ENCODE data around the gene ERC2. TPM values are rescaled to one million over a fixed set of nuclear protein-coding genes. Genes with fewer than 3 reads are reported as not detected.

The ERC2 gene
- total RNA-seq, 2 experiments from 2014 or later, result not detected

GRCh38 chr3:55647063-55647462 is 821.2 kb downstream of the ERC2 start:
- no TSS peak for BruUV-seq (replicated peaks)

GRCh38 chr3:55646121-55646520 is 822.1 kb downstream of the ERC2 start:
- Histone ChIP-seq H3K4me2 (ENCODE audit: low read length) (no peak overlapping the region), H3K27ac (ENCODE audit: low read depth, low read length, poor library complexity, severe bottlenecking) (no peak overlapping the region), H3K4me1 (ENCODE audit: insufficient read depth, low read length, poor library complexity, severe bottlenecking) (no peaks in the 10 kb centered on the region), H4K20me1 (ENCODE audit: insufficient read depth, low read length) (no peaks in the 10 kb centered on the region), H2AFZ (ENCODE audit: low read length) (no peak overlapping the region), H3K79me2 (ENCODE audit: insufficient read depth, low read depth, low read length) (no peaks in the 10 kb centered on the region), H3K36me3 (ENCODE audit: insufficient read depth, low read length) (no peaks in the 10 kb centered on the region), H3K9me2 (ENCODE audit: insufficient read depth, low read length) (no peaks in the 10 kb centered on the region), H3K4me3 (ENCODE audit: low read depth, low read length, poor library complexity, severe bottlenecking) (no peak overlapping the region), H3K9me3 (ENCODE audit: low read length) (no peaks in the 10 kb centered on the region)
- POLR2A ChIA-PET, result interaction anchor here (1.4 kb wide), 1 partner anchor 12 kb away, joined by 3 read pairs; no protein-coding TSS in a partner anchor
- CTCF ChIA-PET (ENCODE audit: unreplicated experiment), result no interaction called here
- intact Hi-C loops (cut with micrococcal nuclease; ENCODE audit: unreplicated experiment), result no loop called here
- DNase-seq (ENCODE audit: low spot score), result no peak
- no TSS peak for BruUV-seq (replicated peaks)
- TF ChIP-seq EZH2phosphoT487 (IDR thresholded peaks at IDR 0.05; ENCODE audit: borderline replicate concordance, low read depth, low read length) (no peak), CTCF (conservative IDR thresholded peaks at IDR 0.05; ENCODE audit: low read length) (no peak)

More at GRCh38 chr3:55647063-55647462, 821.2 kb downstream of the ERC2 start:
- no peaks in the 10 kb centered on the region for H3K36me3 ChIP-seq (ENCODE audit: insufficient read depth, low read length)
- no peak overlapping the region for H3K4me2 ChIP-seq (ENCODE audit: low read length)
- DNase-seq (ENCODE audit: low spot score), result no peak
- ChIA-PET CTCF (ENCODE audit: unreplicated experiment) (no interaction called here), POLR2A (interaction anchor here (0.6 to 1.4 kb wide), 2 partner anchors 11 to 25 kb away, joined by 3 read pairs; no protein-coding TSS in a partner anchor)
- no peak overlapping the region for H3K27ac ChIP-seq (ENCODE audit: low read depth, low read length, poor library complexity, severe bottlenecking)
- TF ChIP-seq EZH2phosphoT487 (IDR thresholded peaks at IDR 0.05; ENCODE audit: borderline replicate concordance, low read depth, low read length) (no peak), CTCF (conservative IDR thresholded peaks at IDR 0.05; ENCODE audit: low read length) (no peak)
- intact Hi-C loops (cut with micrococcal nuclease; ENCODE audit: unreplicated experiment), result no loop called here
- no peak overlapping the region for H3K4me3 ChIP-seq (ENCODE audit: low read depth, low read length, poor library complexity, severe bottlenecking)
- no peaks in the 10 kb centered on the region for H3K9me3 ChIP-seq (ENCODE audit: low read length)
- H4K20me1 ChIP-seq (ENCODE audit: insufficient read depth, low read length), result no peaks in the 10 kb centered on the region
- no peaks in the 10 kb centered on the region for H3K4me1 ChIP-seq (ENCODE audit: insufficient read depth, low read length, poor library complexity, severe bottlenecking)
- no peak overlapping the region for H2AFZ ChIP-seq (ENCODE audit: low read length)
- no peaks in the 10 kb centered on the region for H3K79me2 ChIP-seq (ENCODE audit: insufficient read depth, low read depth, low read length)
- H3K9me2 ChIP-seq (ENCODE audit: insufficient read depth, low read length), result no peaks in the 10 kb centered on the region

- BruUV-seq (replicated peaks), result no TSS peak
- no peak overlapping the region for H3K4me2 ChIP-seq (ENCODE audit: low read length)
- H3K4me3 ChIP-seq (ENCODE audit: low read depth, low read length, poor library complexity, severe bottlenecking), result no peak overlapping the region
- POLR2A ChIA-PET, result no interaction called here
- no peak overlapping the region for H3K27ac ChIP-seq (ENCODE audit: low read depth, low read length, poor library complexity, severe bottlenecking)
- H3K36me3 ChIP-seq (ENCODE audit: insufficient read depth, low read length), result no peaks in the 10 kb centered on the region
- intact Hi-C loops (cut with micrococcal nuclease; ENCODE audit: unreplicated experiment), result no loop called here
- no peaks in the 10 kb centered on the region for H3K79me2 ChIP-seq (ENCODE audit: insufficient read depth, low read depth, low read length)
- no peak overlapping the region for H2AFZ ChIP-seq (ENCODE audit: low read length)
- no peaks in the 10 kb centered on the region for H3K9me2 ChIP-seq (ENCODE audit: insufficient read depth, low read length)
- H4K20me1 ChIP-seq (ENCODE audit: insufficient read depth, low read length), result no peaks in the 10 kb centered on the region
- H3K4me1 ChIP-seq (ENCODE audit: insufficient read depth, low read length, poor library complexity, severe bottlenecking), result no peaks in the 10 kb centered on the region
- CTCF ChIA-PET (ENCODE audit: unreplicated experiment), result no interaction called here
- H3K9me3 ChIP-seq (ENCODE audit: low read length), result no peaks in the 10 kb centered on the region
- DNase-seq (ENCODE audit: low spot score), result no peak
- TF ChIP-seq EZH2phosphoT487 (IDR thresholded peaks at IDR 0.05; ENCODE audit: borderline replicate concordance, low read depth, low read length), result no peak
Measured at GRCh38 chr3:55645422-55645821, 822.8 kb downstream of the ERC2 start.

Measured in OCI-LY7 (cell line).